H9 (cell line): ENCODE data around the gene CFC1B. TPM values are rescaled to one million over a fixed set of nuclear protein-coding genes. Genes with fewer than 3 reads are reported as not detected.
"Not testable (repeated sequence)": the region's sequence is repeated elsewhere in the genome, so short reads cannot be mapped to it uniquely, and the experiment has no call there.

ENCODE experiments used
- DNase-seq: peaks from one replicate; pipeline ENCODE4 v3.0.0-alpha.2; 2017
- H2AFZ ChIP-seq: one replicate; pipeline ENCODE4 v1.6.1; 2013; ENCODE audit warnings: mild to moderate bottlenecking, low read length, control low read depth, moderate library complexity
- H2AK5ac ChIP-seq: 2 replicates; pipeline ENCODE4 v1.6.1; 2013; ENCODE audit warnings: low read length, control low read depth, mixed read lengths; ENCODE audit not compliant: insufficient read length
- H2BK120ac ChIP-seq: one replicate; pipeline ENCODE4 v1.6.1; 2013; ENCODE audit warnings: low read depth, mild to moderate bottlenecking, low read length, control low read depth, inconsistent platforms; ENCODE audit not compliant: poor library complexity, severe bottlenecking
- H2BK12ac ChIP-seq: 2 replicates; pipeline ENCODE4 v1.6.1; 2013; ENCODE audit warnings: low read length, control low read depth, mixed read lengths, low read depth; ENCODE audit not compliant: insufficient read length
- H2BK15ac ChIP-seq: 2 replicates; pipeline ENCODE4 v1.6.1; 2013; ENCODE audit warnings: low read depth, low read length, control low read depth
- H2BK20ac ChIP-seq: one replicate; pipeline ENCODE4 v1.6.1; 2013; ENCODE audit warnings: low read depth, mild to moderate bottlenecking, low read length, control low read depth, inconsistent platforms; ENCODE audit not compliant: poor library complexity, severe bottlenecking
- H2BK5ac ChIP-seq: 2 replicates; pipeline ENCODE4 v1.6.1; 2013; ENCODE audit warnings: low read length, control low read depth, mixed read lengths; ENCODE audit not compliant: insufficient read length
- H3K14ac ChIP-seq: 2 replicates; pipeline ENCODE4 v1.6.1; 2013; ENCODE audit warnings: low read length, control low read depth; ENCODE audit not compliant: insufficient read depth
- H3K18ac ChIP-seq: 2 replicates; pipeline ENCODE4 v1.6.1; 2013; ENCODE audit warnings: low read depth, mild to moderate bottlenecking, mixed read lengths, low read length, control low read depth; ENCODE audit not compliant: insufficient read length
- H3K23ac ChIP-seq: 2 replicates; pipeline ENCODE4 v1.6.1; 2013; ENCODE audit warnings: low read length, control low read depth, mixed read lengths, low read depth; ENCODE audit not compliant: insufficient read length
- H3K23me2 ChIP-seq: 2 replicates; pipeline ENCODE4 v1.6.1; 2013; ENCODE audit warnings: low read depth, mild to moderate bottlenecking, mixed read lengths, low read length, control low read depth; ENCODE audit not compliant: insufficient read length, poor library complexity, severe bottlenecking
- H3K27ac ChIP-seq: 2 replicates; pipeline ENCODE4 v1.5.1; 2013; ENCODE audit warnings: low read length, control low read depth, mixed read lengths, low read depth; ENCODE audit not compliant: insufficient read length
- H3K27me3 ChIP-seq: 2 replicates; pipeline ENCODE4 v1.6.1; 2013; ENCODE audit warnings: low read length, control low read depth, inconsistent platforms; ENCODE audit not compliant: insufficient read depth
- H3K4ac ChIP-seq: 2 replicates; pipeline ENCODE4 v1.6.1; 2013; ENCODE audit warnings: low read depth, mild to moderate bottlenecking, control low read depth, inconsistent platforms, low read length, moderate library complexity
- H3K4me1 ChIP-seq: 2 replicates; pipeline ENCODE4 v1.6.1; 2013; ENCODE audit warnings: low read length, control low read depth, inconsistent platforms; ENCODE audit not compliant: insufficient read depth
- H3K4me2 ChIP-seq: 2 replicates; pipeline ENCODE4 v1.6.1; 2013; ENCODE audit warnings: low read length, control low read depth, mixed read lengths; ENCODE audit not compliant: insufficient read length, insufficient read depth
- H3K56ac ChIP-seq: 2 replicates; pipeline ENCODE4 v1.6.1; 2013; ENCODE audit warnings: low read depth, mild to moderate bottlenecking, mixed read lengths, low read length, control low read depth; ENCODE audit not compliant: insufficient read length
- H3K79me1 ChIP-seq: 2 replicates; pipeline ENCODE4 v1.6.1; 2013; ENCODE audit warnings: low read depth, mild to moderate bottlenecking, moderate library complexity, low read length, control low read depth, inconsistent platforms; ENCODE audit not compliant: insufficient read depth, poor library complexity, severe bottlenecking
- H3K79me2 ChIP-seq: 2 replicates; pipeline ENCODE4 v1.6.1; 2013; ENCODE audit warnings: low read length, control low read depth, inconsistent platforms; ENCODE audit not compliant: insufficient read depth
- H3K9ac ChIP-seq: 2 replicates; pipeline ENCODE4 v1.6.1; 2013; ENCODE audit warnings: low read length, control low read depth, mixed read lengths; ENCODE audit not compliant: insufficient read length; ENCODE audit errors: extremely low read depth
- H3K9me3 ChIP-seq: one replicate; pipeline ENCODE4 v1.6.1; 2013; ENCODE audit warnings: low read depth, low read length, inconsistent platforms; ENCODE audit not compliant: control insufficient read depth
- H3T11ph ChIP-seq: one replicate; pipeline ENCODE4 v1.6.1; 2013; ENCODE audit warnings: mild to moderate bottlenecking, low read length, control low read depth, inconsistent platforms
- H4K20me1 ChIP-seq: one replicate; pipeline ENCODE4 v1.6.1; 2013; ENCODE audit not compliant: control insufficient read depth, insufficient read length, insufficient read depth
- H4K5ac ChIP-seq: 2 replicates; pipeline ENCODE4 v1.6.1; 2013; ENCODE audit warnings: low read depth, mild to moderate bottlenecking, mixed read lengths, low read length, control low read depth; ENCODE audit not compliant: insufficient read length
- H4K8ac ChIP-seq: replicated peaks from 2 replicates; pipeline ENCODE4 v1.6.1; 2013; ENCODE audit warnings: low read length, control low read depth, mixed read lengths, low read depth; ENCODE audit not compliant: insufficient read length
- H4K91ac ChIP-seq: 2 replicates; pipeline ENCODE4 v1.6.1; 2013; ENCODE audit warnings: low read depth, mild to moderate bottlenecking, moderate library complexity, mixed read lengths, low read length, control low read depth; ENCODE audit not compliant: insufficient read length
- H3K27ac Mint-ChIP-seq, 3 experiments: 2 replicates in 2 of 3; 3 replicates in 1 of 3; pipeline ENCODE4 v1.8.0; 2020 to 2021; ENCODE audit warnings: mixed read lengths in 3 of 3, mild to moderate bottlenecking in 1 of 3, moderate library complexity in 1 of 3
- H3K27me3 Mint-ChIP-seq: 2 replicates; pipeline ENCODE4 v1.8.0; 2021; ENCODE audit warnings: low read depth, mild to moderate bottlenecking, moderate library complexity, mixed read lengths
- H3K36me3 Mint-ChIP-seq, 3 experiments: 2 replicates in 2 of 3; 3 replicates in 1 of 3; pipeline ENCODE4 v1.8.0; 2020 to 2021; ENCODE audit warnings: low read depth in 3 of 3, mixed read lengths in 3 of 3; ENCODE audit not compliant: insufficient read depth in 1 of 3
- H3K4me1 Mint-ChIP-seq, 2 experiments: 2 replicates each; pipeline ENCODE4 v1.8.0; 2020; ENCODE audit warnings: mixed read lengths in 2 of 2
- H3K4me3 Mint-ChIP-seq, 2 experiments: 2 replicates in 1 of 2; 3 replicates in 1 of 2; pipeline ENCODE4 v1.8.0; 2020 to 2021; ENCODE audit warnings: mild to moderate bottlenecking in 2 of 2, mixed read lengths in 2 of 2, moderate library complexity in 1 of 2
- H3K9me3 Mint-ChIP-seq, 2 experiments: 2 replicates in 1 of 2; 3 replicates in 1 of 2; pipeline ENCODE4 v1.8.0; 2020; ENCODE audit warnings: mild to moderate bottlenecking in 2 of 2, mixed read lengths in 2 of 2, moderate library complexity in 1 of 2
- WGBS: extraction: QIAGEN DNeasy Blood & Tissue Kit; methylation state at CpG from one replicate; pipeline ENCODE4 v1.1.7; 2013; ENCODE audit warnings: missing lambda C conversion rate, low lambda C conversion rate, mixed read lengths; ENCODE audit not compliant: insufficient read length; ENCODE audit errors: extremely low coverage; 5-methylcytosine and 5-hydroxymethylcytosine counted together
- long read RNA-seq: library from polyadenylated mRNA; unstranded; transcript quantifications from one replicate; pipeline ENCODE4 v2.0.0, GENCODE V29; 2020
- total RNA-seq: library from RNA; stranded (reverse); gene quantifications from 2 replicates; pipeline ENCODE4 v1.2.1, GENCODE V29; 2021

The CFC1B gene
- total RNA-seq = 0.48 TPM in 1 of 2 replicates, not detected in the other
- long read RNA-seq = 0 reads

GRCh38 chr2:130520992-130521391 is at the start of gene CFC1B:
Gene CFC1B (plus strand): TSS chr2:130521222. CDS start chr2:130521485, 263 bp downstream.
- H3K4me1 Mint-ChIP-seq, H3K27ac ChIP-seq: not testable (repeated sequence)
- WGBS = no CpG with 5 or more reads among the region's 7 CpGs

GRCh38 chr2:130491073-130491472 is 29.9 kb upstream of the CFC1B start:
- H3K36me3 Mint-ChIP-seq, H2BK20ac ChIP-seq: not testable (repeated sequence)
- WGBS = no CpG with 5 or more reads among the region's 4 CpGs

More at GRCh38 chr2:130520992-130521391, at the start of gene CFC1B:
- H3K23me2 ChIP-seq, H3K27ac Mint-ChIP-seq, H2BK15ac ChIP-seq, H4K91ac ChIP-seq, H3K23ac ChIP-seq, DNase-seq, H3K18ac ChIP-seq, H4K5ac ChIP-seq, H3K4me2 ChIP-seq, H3K79me2 ChIP-seq, H2BK5ac ChIP-seq, H3K56ac ChIP-seq, H3K14ac ChIP-seq, H2AFZ ChIP-seq, H3K36me3 Mint-ChIP-seq, H2BK120ac ChIP-seq, H3K4ac ChIP-seq, H3K79me1 ChIP-seq, H3K9me3 ChIP-seq, H3K9me3 Mint-ChIP-seq, H2BK20ac ChIP-seq, H2BK12ac ChIP-seq, H3K4me3 Mint-ChIP-seq, H3T11ph ChIP-seq, H3K4me1 ChIP-seq, H3K9ac ChIP-seq, H4K20me1 ChIP-seq, H3K27me3 Mint-ChIP-seq, H4K8ac ChIP-seq, H3K27me3 ChIP-seq, H2AK5ac ChIP-seq: not testable (repeated sequence)

More at GRCh38 chr2:130491073-130491472, 29.9 kb upstream of the CFC1B start:
- not testable (repeated sequence) for H2AK5ac ChIP-seq, H3T11ph ChIP-seq, H3K14ac ChIP-seq, H3K4me1 ChIP-seq, H3K9ac ChIP-seq, H2BK12ac ChIP-seq, H4K91ac ChIP-seq, H3K18ac ChIP-seq, H4K5ac ChIP-seq, H3K23ac ChIP-seq, H3K9me3 Mint-ChIP-seq, H2BK5ac ChIP-seq, H3K56ac ChIP-seq, H2BK15ac ChIP-seq, H3K23me2 ChIP-seq, H3K27me3 Mint-ChIP-seq, H3K79me1 ChIP-seq, H3K4ac ChIP-seq, H4K20me1 ChIP-seq, H2AFZ ChIP-seq, H3K79me2 ChIP-seq, H3K27ac ChIP-seq, H3K4me3 Mint-ChIP-seq, DNase-seq, H3K27ac Mint-ChIP-seq, H2BK120ac ChIP-seq, H3K4me2 ChIP-seq, H3K27me3 ChIP-seq, H3K9me3 ChIP-seq, H4K8ac ChIP-seq, H3K4me1 Mint-ChIP-seq
